ENCODE measurements around the gene SPDYE3.

- TF ChIP-seq POLR2A (IDR thresholded peaks at IDR 0.05; ENCODE audit: low read depth, low read length), result no peak
- TF ChIP-seq POLR2AphosphoS5 (IDR thresholded peaks at IDR 0.05; ENCODE audit: low read depth, low read length), result no peak
These were observed 64.2 kb downstream of the SPDYE3 start for GRCh38 chr7:100371561-100372171.

Measured in GM12892 (cell line).